Measurements from ENCODE around the gene TM9SF4. TPM values are rescaled to one million over a fixed set of nuclear protein-coding genes. Genes with fewer than 3 reads are reported as not detected.

Gene TM9SF4
- total RNA-seq, 4 donors from 2014 or later = 15.9 to 49.0 (median 28.1) TPM

- Histone ChIP-seq H3K36me3 (no peaks in the 10 kb centered on the region), H3K9me3 (no peaks in the 10 kb centered on the region), H3K27ac (no peak overlapping the region), H3K27me3 (no peaks in the 10 kb centered on the region), H3K4me1 (peaks cover 2 to 7% of the 10 kb centered on the region in 2 donors), H3K4me3 (no peak overlapping the region)
- intact Hi-C loops (cut with DNase I; ENCODE audit: low total_unique reads) = no loop called here
- no peak for DNase-seq
- TF ChIP-seq CTCF (IDR thresholded peaks at IDR 0.05) (no peak), POLR2A (IDR thresholded peaks at IDR 0.05) (no peak)
These were observed 91.9 kb downstream of the TM9SF4 start for GRCh38 chr20:32201296-32201976.

- Histone ChIP-seq H3K27me3 (no peaks in the 10 kb centered on the region), H3K4me1 (peaks cover 4 to 12% of the 10 kb centered on the region in 2 donors), H3K36me3 (no peaks in the 10 kb centered on the region), H3K27ac (peak overlapping the region; percentile 49 to 86), H3K9me3 (no peaks in the 10 kb centered on the region), H3K4me3 (no peak overlapping the region)
- no peak for DNase-seq
- intact Hi-C loops (cut with DNase I; ENCODE audit: low total_unique reads) = no loop called here
- no peak for TF ChIP-seq CTCF (IDR thresholded peaks at IDR 0.05)
- no peak for TF ChIP-seq POLR2A (IDR thresholded peaks at IDR 0.05)
These were observed 92.5 kb downstream of the TM9SF4 start for GRCh38 chr20:32201977-32202363.

- H3K9me3 ChIP-seq = no peaks in the 10 kb centered on the region
- peak overlapping the region; percentile 49 to 86 for H3K27ac ChIP-seq
- peaks cover 4 to 12% of the 10 kb centered on the region in 2 donors for H3K4me1 ChIP-seq
- H3K27me3 ChIP-seq = no peaks in the 10 kb centered on the region
- intact Hi-C loops (cut with DNase I; ENCODE audit: low total_unique reads) = no loop called here
- TF ChIP-seq CTCF (IDR thresholded peaks at IDR 0.05) = no peak
- no peak for TF ChIP-seq POLR2A (IDR thresholded peaks at IDR 0.05)
- no peak for DNase-seq
- H3K36me3 ChIP-seq = no peaks in the 10 kb centered on the region
- no peak overlapping the region for H3K4me3 ChIP-seq
These were observed 94.1 kb downstream of the TM9SF4 start for GRCh38 chr20:32203356-32204204.

- Histone ChIP-seq H3K27ac (peak overlapping the region; percentile 86 to 91), H3K36me3 (no peaks in the 10 kb centered on the region), H3K4me3 (no peak overlapping the region), H3K4me1 (peaks cover 4 to 12% of the 10 kb centered on the region in 2 donors), H3K27me3 (no peaks in the 10 kb centered on the region), H3K9me3 (no peaks in the 10 kb centered on the region)
- intact Hi-C loops (cut with DNase I; ENCODE audit: low total_unique reads) = no loop called here
- TF ChIP-seq CTCF (IDR thresholded peaks at IDR 0.05) (no peak), POLR2A (IDR thresholded peaks at IDR 0.05) (peak; percentile 4 to 39)
- peak; percentile 39 to 73 for DNase-seq
These were observed 94.9 kb downstream of the TM9SF4 start for GRCh38 chr20:32204205-32205109.

All from uterus (tissue), 4 donors.